ENCODE data around the gene PTX4. TPM values are rescaled to one million over a fixed set of nuclear protein-coding genes. Genes with fewer than 3 reads are reported as not detected.
"Not testable (repeated sequence)": the region's sequence is repeated elsewhere in the genome, so short reads cannot be mapped to it uniquely, and the experiment has no call there.

PTX4 gene
- total and polyA plus RNA-seq, 2 donors: 0.05 TPM

DNA sequence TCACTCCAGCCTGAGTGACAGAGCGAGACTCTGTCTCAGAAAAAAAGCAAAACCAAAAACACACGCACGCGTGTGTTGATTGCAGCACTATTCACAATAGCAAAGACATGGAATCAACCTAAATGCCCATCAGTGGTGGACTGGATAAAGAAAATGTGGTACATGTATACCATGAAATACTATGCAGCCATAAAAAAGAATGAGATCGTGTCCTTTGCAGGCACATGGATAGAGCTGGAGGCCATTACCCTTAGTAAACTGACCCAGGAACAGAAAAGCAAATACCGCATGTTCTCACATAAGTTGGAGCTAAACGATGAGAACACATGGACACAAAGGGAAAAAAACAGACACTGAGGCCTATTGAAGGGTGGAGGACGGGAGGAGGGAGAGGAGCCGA is 9.8 kb downstream of the PTX4 start:
- WGBS: 97% methylated on average over 9 of the region's 9 CpGs
- H3K9me3 ChIP-seq (ENCODE audit: control insufficient read depth in 2 of 2, insufficient read depth in 1 of 2, low read length in 1 of 2): not testable (repeated sequence)

DNA sequence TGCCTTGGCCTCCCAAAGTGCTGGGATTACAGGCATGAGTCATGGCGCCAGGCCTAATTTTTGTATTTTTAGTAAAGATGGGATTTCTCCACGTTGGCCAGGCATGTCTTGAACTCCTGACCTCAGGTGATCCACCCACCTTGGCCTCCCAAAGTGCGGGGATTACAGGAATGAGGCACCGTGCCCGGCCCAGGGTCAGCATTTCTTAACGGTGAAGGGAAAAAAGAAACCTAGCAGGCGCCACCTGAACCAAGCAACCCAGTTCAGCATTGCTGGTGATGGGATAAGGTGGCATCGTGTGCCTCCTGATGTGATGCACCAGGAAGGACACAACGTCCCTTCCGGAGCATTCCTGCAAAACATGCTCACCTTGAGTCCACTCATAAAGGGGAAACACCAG is 11.7 kb downstream of the PTX4 start:
- Histone ChIP-seq H3K4me3 (ENCODE audit: low read length in 2 of 2) (no peak overlapping the region), H3K36me3 (ENCODE audit: control insufficient read depth in 2 of 2, insufficient read depth in 2 of 2, low read length in 1 of 2) (no peaks in the 10 kb centered on the region), H3K9me3 (ENCODE audit: control insufficient read depth in 2 of 2, insufficient read depth in 1 of 2, low read length in 1 of 2) (peaks cover 0 to 2% of the 10 kb centered on the region in 2 donors), H3K27me3 (ENCODE audit: control insufficient read depth in 2 of 2, insufficient read depth in 1 of 2, low read length in 1 of 2) (no peaks in the 10 kb centered on the region), H3K27ac (ENCODE audit: low read depth in 1 of 2, low read length in 1 of 2) (no peak overlapping the region), H3K4me1 (ENCODE audit: control insufficient read depth in 2 of 2, insufficient read depth in 2 of 2, low read length in 2 of 2) (peaks cover 7 to 20% of the 10 kb centered on the region in 2 donors)
- 93% methylated on average over 10 of the region's 10 CpGs for WGBS
- DNase-seq (ENCODE audit: low read depth in 6 of 9, low spot score in 9 of 9): no peak

More for the DNA sequence above, 9.8 kb downstream of the PTX4 start:
- not testable (repeated sequence) for DNase-seq (ENCODE audit: low read depth in 6 of 9, low spot score in 9 of 9); H3K27ac ChIP-seq (ENCODE audit: low read depth in 1 of 2, low read length in 1 of 2); H3K36me3 ChIP-seq (ENCODE audit: control insufficient read depth in 2 of 2, insufficient read depth in 2 of 2, low read length in 1 of 2); H3K4me3 ChIP-seq (ENCODE audit: low read length in 2 of 2); H3K27me3 ChIP-seq (ENCODE audit: control insufficient read depth in 2 of 2, insufficient read depth in 1 of 2, low read length in 1 of 2)
- H3K4me1 ChIP-seq (ENCODE audit: control insufficient read depth in 2 of 2, insufficient read depth in 2 of 2, low read length in 2 of 2): peaks cover 2 to 14% of the 10 kb centered on the region in 2 donors

DNA sequence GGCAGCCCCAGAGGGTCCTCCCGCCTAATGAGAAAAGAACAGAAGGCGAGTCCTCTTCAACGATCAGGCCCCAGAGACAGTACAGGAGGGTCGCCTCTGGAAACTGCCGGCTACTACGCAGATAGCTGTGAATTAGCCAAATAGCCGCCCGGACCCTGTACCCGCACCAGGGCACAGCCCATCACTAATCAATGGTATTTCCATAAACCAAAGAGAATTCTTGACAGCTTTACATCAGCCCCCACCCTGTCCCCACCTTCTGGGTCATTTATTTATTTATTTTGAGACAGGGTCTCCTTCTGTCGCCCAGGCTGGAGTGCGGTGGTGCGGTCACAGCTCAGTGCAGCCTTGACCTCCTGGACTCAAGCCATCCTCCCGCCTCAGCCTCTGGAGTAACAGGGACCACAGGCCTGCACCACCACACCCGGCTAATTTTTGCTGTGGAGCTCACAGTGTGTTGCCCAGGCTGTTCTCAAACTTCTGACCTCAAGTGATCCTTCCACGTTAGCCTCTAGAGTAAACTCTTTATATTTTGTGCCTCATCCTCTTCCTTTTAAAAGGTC is 13.1 kb downstream of the PTX4 start:
- 75% methylated on average over 15 of the region's 15 CpGs for WGBS
- peak overlapping the region; percentile 76 to 90 for H3K27ac ChIP-seq (ENCODE audit: low read depth in 1 of 2, low read length in 1 of 2)
- DNase-seq (ENCODE audit: low read depth in 6 of 9, low spot score in 9 of 9): no peak
- peaks cover 0 to 5% of the 10 kb centered on the region in 2 donors for H3K36me3 ChIP-seq (ENCODE audit: control insufficient read depth in 2 of 2, insufficient read depth in 2 of 2, low read length in 1 of 2)
- peak overlapping the region; percentile 71 to 88 for H3K4me3 ChIP-seq (ENCODE audit: low read length in 2 of 2)
- no peaks in the 10 kb centered on the region for H3K27me3 ChIP-seq (ENCODE audit: control insufficient read depth in 2 of 2, insufficient read depth in 1 of 2, low read length in 1 of 2)
- H3K9me3 ChIP-seq (ENCODE audit: control insufficient read depth in 2 of 2, insufficient read depth in 1 of 2, low read length in 1 of 2): peaks cover 0 to 2% of the 10 kb centered on the region in 2 donors
- H3K4me1 ChIP-seq (ENCODE audit: control insufficient read depth in 2 of 2, insufficient read depth in 2 of 2, low read length in 2 of 2): peaks cover 10 to 15% of the 10 kb centered on the region in 2 donors

DNA sequence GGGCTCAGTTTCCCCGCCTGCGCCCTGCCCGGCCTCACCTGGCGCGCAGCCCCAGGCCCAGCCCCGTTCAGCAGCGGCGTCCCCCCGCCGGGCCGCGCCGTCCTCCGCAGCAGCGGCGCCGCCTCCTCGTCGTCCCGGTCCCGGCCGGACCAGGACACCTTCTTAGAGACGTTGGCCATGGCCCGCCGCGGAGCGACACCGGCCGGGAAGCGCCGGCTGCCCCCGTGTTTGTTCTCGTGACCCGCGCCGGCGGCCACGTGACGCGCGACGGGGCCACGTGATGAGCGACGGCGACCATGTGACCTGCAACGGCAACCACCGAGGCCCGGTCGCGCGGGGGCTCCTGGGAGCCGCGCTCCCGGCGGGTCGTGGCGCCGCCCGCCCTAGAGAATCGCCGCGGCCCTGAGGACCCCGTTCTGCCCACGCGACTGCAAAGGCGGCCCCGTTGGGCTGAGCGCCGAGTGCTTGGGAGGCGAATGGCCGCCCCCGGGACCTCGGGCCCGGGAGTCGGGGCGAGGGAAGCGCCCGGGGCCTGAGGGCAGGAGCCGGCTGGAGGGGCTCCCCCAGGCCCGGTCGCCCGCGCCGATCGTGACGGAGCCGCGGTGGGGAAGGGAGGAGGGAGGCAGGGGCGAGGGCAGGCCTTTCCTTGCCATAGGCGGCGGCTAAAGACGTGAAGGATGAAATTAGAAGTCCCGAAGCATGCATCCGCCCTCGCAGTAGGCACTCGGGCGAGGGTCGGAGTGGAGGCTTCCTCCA is 13.8 kb downstream of the PTX4 start, which contains the start of gene CLCN7:
Gene CLCN7 (minus strand): TSS at position 233 of the 756 bp plus-strand sequence. CDS start 54 bp downstream, at position 179.
- peaks cover 10 to 15% of the 10 kb centered on the region in 2 donors for H3K4me1 ChIP-seq (ENCODE audit: control insufficient read depth in 2 of 2, insufficient read depth in 2 of 2, low read length in 2 of 2)
- no peaks in the 10 kb centered on the region for H3K27me3 ChIP-seq (ENCODE audit: control insufficient read depth in 2 of 2, insufficient read depth in 1 of 2, low read length in 1 of 2)
- H3K9me3 ChIP-seq (ENCODE audit: control insufficient read depth in 2 of 2, insufficient read depth in 1 of 2, low read length in 1 of 2): peaks cover 0 to 2% of the 10 kb centered on the region in 2 donors
- peak within 1 kb of the TSS; percentile 71 to 88 for H3K4me3 ChIP-seq (ENCODE audit: low read length in 2 of 2)
- peak; percentile 53 to 90 (median 80) for DNase-seq (ENCODE audit: low read depth in 6 of 9, low spot score in 9 of 9)
- H3K27ac ChIP-seq (ENCODE audit: low read depth in 1 of 2, low read length in 1 of 2): peak within 1 kb of the TSS; percentile 76 to 90
- WGBS: under 1% methylated on average over 99 of the region's 99 CpGs
- peaks cover 0 to 5% of the 10 kb centered on the region in 2 donors for H3K36me3 ChIP-seq (ENCODE audit: control insufficient read depth in 2 of 2, insufficient read depth in 2 of 2, low read length in 1 of 2)

DNA sequence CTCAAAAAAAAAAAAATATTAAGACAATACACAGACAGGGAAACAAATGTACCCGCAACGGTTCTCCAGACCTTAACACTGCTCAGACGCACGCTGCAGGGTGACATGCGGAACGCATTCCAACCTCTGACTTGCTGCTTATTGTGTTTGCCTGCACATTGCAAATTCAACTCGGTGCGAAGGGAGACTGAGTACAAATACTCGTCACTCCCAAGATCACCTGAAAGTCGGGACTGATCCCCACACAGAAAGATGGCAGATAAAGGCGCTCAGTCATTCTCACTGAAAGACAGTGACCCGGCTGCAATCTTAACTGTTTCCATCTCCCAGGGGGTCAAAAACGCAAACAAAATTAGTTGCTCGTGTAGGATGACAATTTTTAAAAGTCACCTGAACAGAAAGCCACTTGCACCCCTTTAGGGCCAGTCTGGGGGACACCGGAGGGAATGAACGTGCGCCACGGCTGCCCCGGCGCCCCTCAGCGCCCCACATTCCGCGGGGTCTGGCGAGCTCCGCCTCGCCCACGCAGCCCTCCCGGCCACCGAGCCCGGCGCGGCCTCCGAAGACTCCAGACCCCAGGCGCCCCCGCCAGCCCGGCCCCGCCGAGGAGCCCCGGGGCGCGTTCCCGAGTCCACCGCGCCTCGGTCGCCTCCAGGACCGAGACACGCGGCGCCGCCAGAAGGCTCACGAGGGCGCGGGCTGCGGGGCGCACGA is 14.5 kb downstream of the PTX4 start:
- 10% methylated on average over 57 of the region's 57 CpGs for WGBS
- peak in 3 of 9 donors; percentile 10 to 22 (median 18) for DNase-seq (ENCODE audit: low read depth in 6 of 9, low spot score in 9 of 9)
- Histone ChIP-seq H3K4me3 (ENCODE audit: low read length in 2 of 2) (peak overlapping the region; percentile 71 to 88), H3K27ac (ENCODE audit: low read depth in 1 of 2, low read length in 1 of 2) (peak overlapping the region in 1 of 2 donors; percentile 74), H3K9me3 (ENCODE audit: control insufficient read depth in 2 of 2, insufficient read depth in 1 of 2, low read length in 1 of 2) (peaks cover 0 to 2% of the 10 kb centered on the region in 2 donors), H3K27me3 (ENCODE audit: control insufficient read depth in 2 of 2, insufficient read depth in 1 of 2, low read length in 1 of 2) (no peaks in the 10 kb centered on the region), H3K4me1 (ENCODE audit: control insufficient read depth in 2 of 2, insufficient read depth in 2 of 2, low read length in 2 of 2) (peaks cover 10 to 15% of the 10 kb centered on the region in 2 donors), H3K36me3 (ENCODE audit: control insufficient read depth in 2 of 2, insufficient read depth in 2 of 2, low read length in 1 of 2) (peaks cover 0 to 5% of the 10 kb centered on the region in 2 donors)

DNA sequence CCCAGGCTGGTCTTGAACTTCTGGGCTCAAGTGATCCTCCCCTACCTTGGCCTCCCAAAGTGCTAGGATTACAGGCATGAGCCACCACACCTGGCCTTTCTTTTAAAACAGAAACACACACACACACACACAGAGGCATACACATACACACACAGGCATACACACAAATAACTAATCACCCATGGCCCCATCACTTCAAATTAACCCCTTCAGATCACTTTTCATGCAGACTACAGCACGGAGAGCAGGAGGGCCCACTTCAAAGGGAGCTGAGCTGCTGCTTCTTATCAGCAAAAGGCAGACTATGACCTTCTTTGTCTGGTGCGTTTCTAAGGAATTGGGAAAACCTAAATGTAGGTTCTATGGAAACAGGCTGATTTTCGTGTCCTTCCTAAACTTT is 15.8 kb downstream of the PTX4 start:
- Histone ChIP-seq H3K36me3 (ENCODE audit: control insufficient read depth in 2 of 2, insufficient read depth in 2 of 2, low read length in 1 of 2) (peaks cover 0 to 5% of the 10 kb centered on the region in 2 donors), H3K9me3 (ENCODE audit: control insufficient read depth in 2 of 2, insufficient read depth in 1 of 2, low read length in 1 of 2) (no peaks in the 10 kb centered on the region), H3K27ac (ENCODE audit: low read depth in 1 of 2, low read length in 1 of 2) (no peak overlapping the region), H3K4me1 (ENCODE audit: control insufficient read depth in 2 of 2, insufficient read depth in 2 of 2, low read length in 2 of 2) (peaks cover 10 to 15% of the 10 kb centered on the region in 2 donors), H3K4me3 (ENCODE audit: low read length in 2 of 2) (no peak overlapping the region), H3K27me3 (ENCODE audit: control insufficient read depth in 2 of 2, insufficient read depth in 1 of 2, low read length in 1 of 2) (no peaks in the 10 kb centered on the region)
- no peak for DNase-seq (ENCODE audit: low read depth in 6 of 9, low spot score in 9 of 9)
- 93% methylated on average over 3 of the region's 3 CpGs for WGBS

DNA sequence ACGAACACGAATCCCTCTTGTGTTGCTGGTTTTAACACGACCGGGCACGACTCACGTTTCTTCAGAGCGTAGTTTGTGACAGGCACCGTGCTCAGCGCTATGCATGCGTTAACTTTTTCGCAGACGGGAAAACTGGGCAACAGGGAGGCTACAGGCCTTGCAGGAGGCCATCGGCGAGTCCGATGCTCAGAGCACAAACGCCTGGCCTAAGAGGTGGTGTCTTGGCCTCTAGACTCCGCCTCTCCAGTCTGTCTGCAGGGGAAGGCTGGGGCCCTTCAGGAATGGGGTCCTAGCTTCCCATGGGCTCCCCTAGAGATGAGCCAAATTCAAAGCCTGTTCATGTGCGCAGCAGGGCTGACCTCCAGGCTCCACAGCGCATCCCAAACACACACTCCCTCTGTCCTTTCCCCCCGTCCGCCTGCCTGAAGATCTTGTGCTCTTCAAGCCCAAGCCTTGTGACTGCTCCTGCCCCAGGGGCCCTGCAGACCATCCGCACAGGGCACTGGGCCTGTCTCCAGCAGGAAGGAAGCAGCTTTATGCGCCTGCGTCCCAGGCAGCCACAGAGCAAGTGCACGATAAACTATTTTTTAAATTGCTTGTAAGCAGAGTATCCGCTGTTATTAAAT is 17.1 kb downstream of the PTX4 start:
- Histone ChIP-seq H3K9me3 (ENCODE audit: control insufficient read depth in 2 of 2, insufficient read depth in 1 of 2, low read length in 1 of 2) (no peaks in the 10 kb centered on the region), H3K4me1 (ENCODE audit: control insufficient read depth in 2 of 2, insufficient read depth in 2 of 2, low read length in 2 of 2) (peaks cover 10 to 15% of the 10 kb centered on the region in 2 donors), H3K27ac (ENCODE audit: low read depth in 1 of 2, low read length in 1 of 2) (peak overlapping the region in 1 of 2 donors; percentile 25), H3K36me3 (ENCODE audit: control insufficient read depth in 2 of 2, insufficient read depth in 2 of 2, low read length in 1 of 2) (peaks cover 0 to 5% of the 10 kb centered on the region in 2 donors), H3K4me3 (ENCODE audit: low read length in 2 of 2) (no peak overlapping the region), H3K27me3 (ENCODE audit: control insufficient read depth in 2 of 2, insufficient read depth in 1 of 2, low read length in 1 of 2) (no peaks in the 10 kb centered on the region)
- no peak for DNase-seq (ENCODE audit: low read depth in 6 of 9, low spot score in 9 of 9)
- 62% methylated on average over 26 of the region's 26 CpGs for WGBS

DNA sequence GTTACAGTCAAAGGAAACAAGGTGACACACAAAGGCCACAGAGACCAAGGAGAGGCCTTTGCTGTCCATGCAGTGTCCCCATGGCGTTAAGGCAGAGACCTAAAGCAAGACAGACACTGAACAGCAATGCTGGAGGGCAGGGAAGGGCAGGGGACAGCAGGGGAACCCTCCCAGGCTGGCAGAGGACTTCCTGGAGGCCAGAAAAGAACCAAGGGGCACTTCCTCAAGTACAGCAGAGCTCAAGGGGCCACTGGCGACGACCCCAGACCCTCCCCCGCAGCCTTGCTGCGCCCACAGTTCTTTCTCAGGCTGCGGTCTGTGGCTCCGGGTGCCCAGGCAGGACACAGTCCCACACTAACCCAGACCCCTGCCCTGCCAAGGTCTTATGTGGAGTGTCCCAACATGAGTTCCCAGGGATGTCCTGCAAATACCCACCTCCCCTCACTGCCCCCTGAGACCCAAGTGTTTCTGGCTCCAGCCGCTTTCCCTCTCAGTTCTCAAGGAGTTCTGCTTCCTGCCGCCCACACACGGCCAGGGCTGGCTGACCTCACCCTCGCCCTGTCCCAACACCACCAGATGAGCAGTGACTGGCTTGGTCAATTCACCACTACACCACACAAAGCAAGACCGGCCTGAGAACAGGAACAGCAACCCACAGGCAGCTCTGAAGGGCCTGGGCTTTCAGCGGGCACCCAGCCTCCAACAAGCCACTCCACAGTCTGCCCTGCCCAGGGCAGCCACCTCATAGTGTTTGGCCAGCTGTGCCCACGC is 18.1 kb downstream of the PTX4 start:
- Histone ChIP-seq H3K27ac (ENCODE audit: low read depth in 1 of 2, low read length in 1 of 2) (no peak overlapping the region), H3K36me3 (ENCODE audit: control insufficient read depth in 2 of 2, insufficient read depth in 2 of 2, low read length in 1 of 2) (peaks cover 0 to 5% of the 10 kb centered on the region in 2 donors), H3K4me1 (ENCODE audit: control insufficient read depth in 2 of 2, insufficient read depth in 2 of 2, low read length in 2 of 2) (peaks cover 10 to 13% of the 10 kb centered on the region in 2 donors), H3K4me3 (ENCODE audit: low read length in 2 of 2) (no peak overlapping the region), H3K9me3 (ENCODE audit: control insufficient read depth in 2 of 2, insufficient read depth in 1 of 2, low read length in 1 of 2) (no peaks in the 10 kb centered on the region), H3K27me3 (ENCODE audit: control insufficient read depth in 2 of 2, insufficient read depth in 1 of 2, low read length in 1 of 2) (no peaks in the 10 kb centered on the region)
- DNase-seq (ENCODE audit: low read depth in 6 of 9, low spot score in 9 of 9): no peak
- WGBS: 89% methylated on average over 14 of the region's 14 CpGs

Data from thymus (tissue), 11 donors.